GM18868 (cell line): Measurements from ENCODE around the gene ANGPTL8.

Source experiments
- ATAC-seq: cut with Tn5 transposase; IDR thresholded peaks from one replicate; pipeline ENCODE4 v1.9.1; 2021; ENCODE audit warnings: mild to moderate bottlenecking, moderate library complexity; ENCODE audit not compliant: unreplicated experiment

The ANGPTL8 gene

GRCh38 chr19:11260996-11261395 is 21.6 kb downstream of the ANGPTL8 start:
- ATAC-seq = no peak

- no peak for ATAC-seq
Observed at GRCh38 chr19:11261431-11261970, 22.1 kb downstream of the ANGPTL8 start.

GRCh38 chr19:11261971-11262839 is 22.8 kb downstream of the ANGPTL8 start, which contains the start of gene DOCK6:
Gene DOCK6, minus strand, starts transcription at chr19:11262524. Its CDS starts 84 bp downstream, at chr19:11262440.
- no peak for ATAC-seq

- no peak for ATAC-seq
Observed at GRCh38 chr19:11263726-11264125, 24.3 kb downstream of the ANGPTL8 start.

- ATAC-seq = no peak
Observed at GRCh38 chr19:11264452-11265176, 25.2 kb downstream of the ANGPTL8 start.

GRCh38 chr19:11265177-11265784 is 25.9 kb downstream of the ANGPTL8 start:
- no peak for ATAC-seq

- ATAC-seq = no peak
Observed at GRCh38 chr19:11265785-11266236, 26.4 kb downstream of the ANGPTL8 start.

GRCh38 chr19:11267316-11268085 is 28.1 kb downstream of the ANGPTL8 start:
- ATAC-seq = no peak

GRCh38 chr19:11268783-11269267 is 29.4 kb downstream of the ANGPTL8 start:
- no peak for ATAC-seq

GRCh38 chr19:11269408-11269807 is 30.0 kb downstream of the ANGPTL8 start:
- ATAC-seq = no peak

GRCh38 chr19:11273296-11273695 is 33.9 kb downstream of the ANGPTL8 start:
- ATAC-seq = no peak

GRCh38 chr19:11273989-11274388 is 34.6 kb downstream of the ANGPTL8 start:
- no peak for ATAC-seq

GRCh38 chr19:11274533-11275086 is 35.2 kb downstream of the ANGPTL8 start:
- ATAC-seq = no peak

- ATAC-seq = no peak
Observed at GRCh38 chr19:11278670-11279069, 39.3 kb downstream of the ANGPTL8 start.

- no peak for ATAC-seq
Observed at GRCh38 chr19:11279505-11280236, 40.3 kb downstream of the ANGPTL8 start.

- ATAC-seq = no peak
Observed at GRCh38 chr19:11281356-11282049, 42.1 kb downstream of the ANGPTL8 start.

- no peak for ATAC-seq
Observed at GRCh38 chr19:11284515-11284914, 45.1 kb downstream of the ANGPTL8 start.

- no peak for ATAC-seq
Observed at GRCh38 chr19:11286312-11286974, 47.0 kb downstream of the ANGPTL8 start.
